ENCODE measurements around the gene RETREG3.

The RETREG3 gene

DNA sequence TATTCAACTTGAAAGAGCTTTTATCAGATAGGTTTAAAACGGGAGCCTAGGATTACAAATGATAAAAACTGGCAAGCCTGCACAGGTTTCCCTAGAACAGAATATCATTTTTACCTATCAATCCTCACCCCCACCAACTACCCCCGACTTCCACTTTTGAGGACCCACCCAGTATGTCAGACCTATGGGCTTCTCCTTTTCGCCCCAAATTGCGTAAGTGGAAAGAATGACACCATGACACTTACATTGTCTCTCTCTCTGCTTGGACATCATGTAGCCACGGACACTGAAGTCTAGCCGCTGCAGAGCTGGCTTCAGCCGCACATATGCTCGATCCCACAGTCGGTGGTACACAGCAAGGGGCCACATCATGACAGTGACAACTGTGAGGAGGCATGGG is 24.3 kb downstream of the RETREG3 start:
- H3K9me3 ChIP-seq (ENCODE audit: control insufficient read depth, low read length), result no peaks in the 10 kb centered on the region
- no peak overlapping the region for H3K4me3 ChIP-seq (ENCODE audit: extremely low read depth, insufficient read depth, low read length, poor library complexity, severe bottlenecking)
- no peak overlapping the region for H3K27ac ChIP-seq (ENCODE audit: low read depth, low read length, severe bottlenecking)
- H3K36me3 ChIP-seq (ENCODE audit: control insufficient read depth, insufficient read depth, low read length), result peaks cover 96% of the 10 kb centered on the region
- WGBS, 2 experiments (ENCODE audit: insufficient coverage in 2 of 2), result 80 to 94% methylated on average over 4 to 8 of the region's 9 CpGs
- H3K4me1 ChIP-seq (ENCODE audit: control insufficient read depth, insufficient read depth, low read length, poor library complexity, severe bottlenecking), result no peaks in the 10 kb centered on the region

DNA sequence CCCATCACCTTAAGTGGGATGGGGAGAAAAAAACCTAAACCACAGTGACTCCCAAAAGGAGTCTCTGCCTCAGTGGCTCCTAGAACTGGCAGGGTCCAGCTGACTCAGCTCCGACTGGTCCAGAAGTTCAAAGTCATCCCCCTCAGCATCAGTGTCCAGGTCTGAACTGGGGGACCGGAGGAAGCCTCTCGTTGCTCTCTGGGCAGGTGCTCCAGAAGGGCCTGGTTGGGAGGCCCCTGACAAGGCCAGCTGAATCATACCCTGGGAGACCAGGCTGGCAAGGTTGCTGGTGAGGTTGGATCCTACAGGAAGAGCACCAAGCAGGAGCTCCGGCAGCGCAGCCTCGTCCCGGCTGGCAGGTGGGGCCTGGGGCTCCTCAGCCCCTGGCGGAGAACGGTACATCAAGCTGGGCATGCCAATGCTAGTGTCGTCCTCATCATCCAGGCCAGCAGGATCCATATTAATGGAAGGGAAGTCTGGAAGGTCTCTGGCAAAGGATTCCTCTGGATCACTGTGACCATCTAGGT is 27.4 kb downstream of the RETREG3 start:
- H3K36me3 ChIP-seq (ENCODE audit: control insufficient read depth, insufficient read depth, low read length), result peaks cover 74% of the 10 kb centered on the region
- H3K27ac ChIP-seq (ENCODE audit: low read depth, low read length, severe bottlenecking), result no peak overlapping the region
- no peaks in the 10 kb centered on the region for H3K9me3 ChIP-seq (ENCODE audit: control insufficient read depth, low read length)
- 94 to 98% methylated on average over 9 to 10 of the region's 10 CpGs for WGBS, 2 experiments (ENCODE audit: insufficient coverage in 2 of 2)
- peaks cover under 1% of the 10 kb centered on the region for H3K4me1 ChIP-seq (ENCODE audit: control insufficient read depth, insufficient read depth, low read length, poor library complexity, severe bottlenecking)
- H3K4me3 ChIP-seq (ENCODE audit: extremely low read depth, insufficient read depth, low read length, poor library complexity, severe bottlenecking), result no peak overlapping the region

GRCh38 chr17:42579794-42580551 is 29.2 kb downstream of the RETREG3 start:
- Histone ChIP-seq H3K4me3 (ENCODE audit: extremely low read depth, insufficient read depth, low read length, poor library complexity, severe bottlenecking) (no peak overlapping the region), H3K4me1 (ENCODE audit: control insufficient read depth, insufficient read depth, low read length, poor library complexity, severe bottlenecking) (peaks cover 9% of the 10 kb centered on the region), H3K27ac (ENCODE audit: low read depth, low read length, severe bottlenecking) (no peak overlapping the region), H3K36me3 (ENCODE audit: control insufficient read depth, insufficient read depth, low read length) (peaks cover 73% of the 10 kb centered on the region), H3K9me3 (ENCODE audit: control insufficient read depth, low read length) (no peaks in the 10 kb centered on the region)
- WGBS, 2 experiments (ENCODE audit: insufficient coverage in 2 of 2), result 83% methylated on average over 1 of the region's 2 CpGs; no CpG with 5 or more reads in 1 of the 2 experiments

- peaks cover 71% of the 10 kb centered on the region for H3K36me3 ChIP-seq (ENCODE audit: control insufficient read depth, insufficient read depth, low read length)
- peak overlapping the region; percentile 81 for H3K27ac ChIP-seq (ENCODE audit: low read depth, low read length, severe bottlenecking)
Observed at GRCh38 chr17:42578282-42578869, 30.8 kb downstream of the RETREG3 start.

GRCh38 chr17:42577532-42578281 is 31.5 kb downstream of the RETREG3 start, which contains the start of gene PSMC3IP:
PSMC3IP (minus strand) TSS chr17:42577729; CDS start chr17:42577686, 43 bp downstream.
- peak within 1 kb of the TSS; percentile 77 for H3K4me3 ChIP-seq (ENCODE audit: extremely low read depth, insufficient read depth, low read length, poor library complexity, severe bottlenecking)
- peaks cover 71% of the 10 kb centered on the region for H3K36me3 ChIP-seq (ENCODE audit: control insufficient read depth, insufficient read depth, low read length)
- WGBS, 2 experiments (ENCODE audit: insufficient coverage in 2 of 2), result 0% methylated on average over 44 to 48 of the region's 52 CpGs
- H3K27ac ChIP-seq (ENCODE audit: low read depth, low read length, severe bottlenecking), result peak within 1 kb of the TSS; percentile 81
- H3K4me1 ChIP-seq (ENCODE audit: control insufficient read depth, insufficient read depth, low read length, poor library complexity, severe bottlenecking), result peaks cover 9% of the 10 kb centered on the region
- H3K9me3 ChIP-seq (ENCODE audit: control insufficient read depth, low read length), result no peaks in the 10 kb centered on the region

More at GRCh38 chr17:42578282-42578869, 30.8 kb downstream of the RETREG3 start:
- peaks cover 9% of the 10 kb centered on the region for H3K4me1 ChIP-seq (ENCODE audit: control insufficient read depth, insufficient read depth, low read length, poor library complexity, severe bottlenecking)
- WGBS, 2 experiments (ENCODE audit: insufficient coverage in 2 of 2), result 3 to 6% methylated on average over 11 to 15 of the region's 20 CpGs
- H3K9me3 ChIP-seq (ENCODE audit: control insufficient read depth, low read length), result no peaks in the 10 kb centered on the region
- H3K4me3 ChIP-seq (ENCODE audit: extremely low read depth, insufficient read depth, low read length, poor library complexity, severe bottlenecking), result peak overlapping the region; percentile 77

- Histone ChIP-seq H3K27ac (ENCODE audit: low read depth, low read length, severe bottlenecking) (no peak overlapping the region), H3K36me3 (ENCODE audit: control insufficient read depth, insufficient read depth, low read length) (peaks cover 71% of the 10 kb centered on the region), H3K4me3 (ENCODE audit: extremely low read depth, insufficient read depth, low read length, poor library complexity, severe bottlenecking) (peak overlapping the region; percentile 77), H3K4me1 (ENCODE audit: control insufficient read depth, insufficient read depth, low read length, poor library complexity, severe bottlenecking) (peaks cover 9% of the 10 kb centered on the region), H3K9me3 (ENCODE audit: control insufficient read depth, low read length) (no peaks in the 10 kb centered on the region)
- 1 to 3% methylated on average over 9 to 15 of the region's 18 CpGs for WGBS, 2 experiments (ENCODE audit: insufficient coverage in 2 of 2)
Observed at GRCh38 chr17:42577140-42577531, 32.0 kb downstream of the RETREG3 start.

- WGBS, 2 experiments (ENCODE audit: insufficient coverage in 2 of 2), result 92% methylated on average over 2 of the region's 3 CpGs; no CpG with 5 or more reads in 1 of the 2 experiments
- Histone ChIP-seq H3K4me1 (ENCODE audit: control insufficient read depth, insufficient read depth, low read length, poor library complexity, severe bottlenecking) (peaks cover 13% of the 10 kb centered on the region), H3K36me3 (ENCODE audit: control insufficient read depth, insufficient read depth, low read length) (peaks cover 74% of the 10 kb centered on the region), H3K9me3 (ENCODE audit: control insufficient read depth, low read length) (no peaks in the 10 kb centered on the region), H3K4me3 (ENCODE audit: extremely low read depth, insufficient read depth, low read length, poor library complexity, severe bottlenecking) (no peak overlapping the region), H3K27ac (ENCODE audit: low read depth, low read length, severe bottlenecking) (no peak overlapping the region)
Observed at GRCh38 chr17:42574463-42574862, 34.7 kb downstream of the RETREG3 start.

GRCh38 chr17:42573095-42573494 is 36.1 kb downstream of the RETREG3 start:
- Histone ChIP-seq H3K4me1 (ENCODE audit: control insufficient read depth, insufficient read depth, low read length, poor library complexity, severe bottlenecking) (peaks cover 13% of the 10 kb centered on the region), H3K27ac (ENCODE audit: low read depth, low read length, severe bottlenecking) (peak overlapping the region; percentile 10), H3K4me3 (ENCODE audit: extremely low read depth, insufficient read depth, low read length, poor library complexity, severe bottlenecking) (no peak overlapping the region), H3K9me3 (ENCODE audit: control insufficient read depth, low read length) (no peaks in the 10 kb centered on the region), H3K36me3 (ENCODE audit: control insufficient read depth, insufficient read depth, low read length) (peaks cover 86% of the 10 kb centered on the region)
- WGBS, 2 experiments (ENCODE audit: insufficient coverage in 2 of 2), result 92 to 99% methylated on average over 2 to 4 of the region's 4 CpGs

DNA sequence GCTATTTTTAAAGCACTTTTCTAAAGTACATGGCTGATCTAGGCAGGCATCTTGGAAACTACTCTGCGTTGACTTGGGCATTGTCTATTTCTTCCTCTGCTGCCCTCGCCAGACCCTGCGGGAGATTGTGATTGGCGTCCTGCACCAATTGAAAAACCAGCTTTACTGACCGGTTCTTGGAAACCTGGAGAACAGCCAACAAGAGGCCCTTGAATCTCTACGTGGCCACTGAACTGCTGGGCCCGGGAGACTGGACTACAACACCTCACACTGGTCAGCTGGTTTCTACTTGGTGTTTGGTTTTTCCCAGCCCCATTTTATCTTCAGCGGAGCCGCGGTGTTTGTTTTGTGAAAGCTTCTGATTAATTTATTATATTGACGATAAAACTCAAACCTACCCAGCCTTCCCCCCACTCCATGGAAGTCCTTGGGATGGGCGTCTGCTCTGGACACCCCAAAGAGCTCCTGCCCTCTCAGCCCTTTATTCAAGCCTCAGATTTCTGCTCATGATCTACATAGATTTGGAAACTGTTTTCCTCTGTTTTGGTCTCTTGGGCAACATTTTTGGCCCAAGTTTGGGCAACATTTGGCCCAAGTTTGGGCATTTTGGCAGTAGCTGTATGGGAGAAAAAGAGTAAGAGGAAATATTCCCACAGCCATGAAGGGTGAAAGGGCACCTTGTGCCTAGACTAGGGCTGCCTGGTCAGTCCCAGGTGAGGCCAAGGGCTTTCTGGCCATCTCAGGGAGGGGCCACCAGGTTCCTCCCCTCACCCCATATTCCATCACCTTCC is 37.5 kb downstream of the RETREG3 start:
- peaks cover 12% of the 10 kb centered on the region for H3K4me1 ChIP-seq (ENCODE audit: control insufficient read depth, insufficient read depth, low read length, poor library complexity, severe bottlenecking)
- WGBS, 2 experiments (ENCODE audit: insufficient coverage in 2 of 2), result 93 to 97% methylated on average over 8 of the region's 12 CpGs
- peaks cover 81% of the 10 kb centered on the region for H3K36me3 ChIP-seq (ENCODE audit: control insufficient read depth, insufficient read depth, low read length)
- no peaks in the 10 kb centered on the region for H3K9me3 ChIP-seq (ENCODE audit: control insufficient read depth, low read length)
- no peak overlapping the region for H3K4me3 ChIP-seq (ENCODE audit: extremely low read depth, insufficient read depth, low read length, poor library complexity, severe bottlenecking)
- peak overlapping the region; percentile 47 for H3K27ac ChIP-seq (ENCODE audit: low read depth, low read length, severe bottlenecking)
